Smooth muscle cell (in vitro differentiated cells): ENCODE data around the gene ATRNL1. TPM values are rescaled to one million over a fixed set of nuclear protein-coding genes. Genes with fewer than 3 reads are reported as not detected.

ENCODE experiments used
- DNase-seq: peaks from one replicate; lab custom pipeline; 2025; ENCODE audit not compliant: unreplicated experiment; lab: John Stamatoyannopoulos, UW
- H2AFZ ChIP-seq: fragments of 200-600 bp; sonication (generic); 2 replicates; pipeline ENCODE4 v1.6.0; 2016; ENCODE audit warnings: antibody characterized with exemption, low read depth, mild to moderate bottlenecking
- H3F3A ChIP-seq: fragments of 200-600 bp; sonication (generic); 2 replicates; pipeline ENCODE4 v1.6.0; 2017; ENCODE audit warnings: antibody characterized with exemption, low read depth
- H3K27ac ChIP-seq: fragments of 200-600 bp; sonication (generic); 2 replicates; pipeline ENCODE4 v1.5.1; 2016; ENCODE audit warnings: low read depth, mild to moderate bottlenecking
- H3K27me3 ChIP-seq: fragments of 200-600 bp; sonication (generic); 2 replicates; pipeline ENCODE4 v1.6.1; 2016; ENCODE audit warnings: low read depth, mild to moderate bottlenecking
- H3K36me3 ChIP-seq: fragments of 200-600 bp; sonication (generic); 2 replicates; pipeline ENCODE4 v1.5.1; 2016; ENCODE audit warnings: low read depth
- H3K4me1 ChIP-seq: fragments of 200-600 bp; sonication (generic); 2 replicates; pipeline ENCODE4 v1.5.1; 2016; ENCODE audit warnings: low read depth
- H3K4me2 ChIP-seq: fragments of 200-600 bp; sonication (generic); 2 replicates; pipeline ENCODE4 v1.6.0; 2016; ENCODE audit warnings: mild to moderate bottlenecking
- H3K4me3 ChIP-seq: fragments of 200-600 bp; sonication (generic); 2 replicates; pipeline ENCODE4 v1.5.1; 2016; ENCODE audit warnings: mild to moderate bottlenecking
- H3K79me2 ChIP-seq: fragments of 200-600 bp; sonication (generic); 2 replicates; pipeline ENCODE4 v1.6.0; 2016; ENCODE audit warnings: low read depth, mild to moderate bottlenecking
- H3K9ac ChIP-seq: fragments of 200-600 bp; sonication (generic); 2 replicates; pipeline ENCODE4 v1.6.0; 2016; ENCODE audit warnings: low read depth
- H3K9me3 ChIP-seq: fragments of 200-600 bp; sonication (generic); replicated peaks from 2 replicates; pipeline ENCODE4 v1.5.1; 2016; ENCODE audit warnings: low read depth
- H4K20me1 ChIP-seq: fragments of 200-600 bp; sonication (generic); 2 replicates; pipeline ENCODE4 v1.6.0; 2016; ENCODE audit warnings: low read depth
- whole genome bisulfite sequencing: methylation state at CpG from one replicate; pipeline ENCODE4 v1.1.7; 2016; ENCODE audit warnings: low lambda C conversion rate; 5-methylcytosine and 5-hydroxymethylcytosine counted together
- polyA plus RNA-seq: library from polyadenylated mRNA; unstranded; fragments of >200 nt; fragmentation: Nextera tagmentation; extraction: Ambion mirVana; gene quantifications from 2 replicates; pipeline ENCODE4 v1.2.1, GENCODE V29; 2016
- total RNA-seq: library from RNA; depleted of rRNA; stranded (reverse); fragments of >200 nt; gene quantifications from 2 replicates; pipeline ENCODE4 v1.2.3, GENCODE V29; 2014
- TF ChIP-seq, protein P1 (sequence below): fragments of 200-600 bp; sonication (generic); IDR thresholded peaks from 2 replicates; pipeline ENCODE4 v1.5.1; 2017; ENCODE audit warnings: borderline replicate concordance, mild to moderate bottlenecking, antibody characterized with exemption; ENCODE audit not compliant: insufficient read depth, poor library complexity, severe bottlenecking

ATRNL1 gene
- total and polyA plus RNA-seq, 2 experiments from 2014 or later: 2.7 to 14.9 TPM

DNA sequence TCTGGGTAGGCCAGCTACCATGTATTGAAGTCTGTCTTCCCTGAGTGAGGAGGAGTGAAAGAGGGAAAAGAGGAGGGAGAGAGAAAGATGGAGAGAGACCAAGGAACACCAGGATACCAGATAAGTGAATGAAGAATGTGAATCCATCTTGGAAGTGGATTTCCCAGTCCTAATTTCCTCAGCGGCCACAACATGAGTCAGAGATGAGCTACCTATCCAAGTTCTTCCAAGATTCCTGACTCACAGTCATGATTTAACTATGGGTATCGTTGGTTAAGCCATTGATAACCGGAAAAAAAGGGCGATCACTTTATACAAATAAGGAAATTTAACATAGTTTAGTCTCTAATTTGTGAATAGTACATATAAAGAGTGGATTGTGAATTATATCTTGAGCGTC lies 561.8 kb downstream of the ATRNL1 start:
- Histone ChIP-seq H3K9ac (no peak overlapping the region), H2AFZ (no peak overlapping the region), H3K4me3 (no peak overlapping the region), H3K9me3 (no peaks in the 10 kb centered on the region), H3K36me3 (no peaks in the 10 kb centered on the region), H4K20me1 (no peaks in the 10 kb centered on the region), H3K27me3 (no peaks in the 10 kb centered on the region), H3K4me2 (no peak overlapping the region), H3K79me2 (no peaks in the 10 kb centered on the region), H3K4me1 (no peaks in the 10 kb centered on the region), H3F3A (no peaks in the 10 kb centered on the region), H3K27ac (no peak overlapping the region)
- TF ChIP-seq, protein P1, sequence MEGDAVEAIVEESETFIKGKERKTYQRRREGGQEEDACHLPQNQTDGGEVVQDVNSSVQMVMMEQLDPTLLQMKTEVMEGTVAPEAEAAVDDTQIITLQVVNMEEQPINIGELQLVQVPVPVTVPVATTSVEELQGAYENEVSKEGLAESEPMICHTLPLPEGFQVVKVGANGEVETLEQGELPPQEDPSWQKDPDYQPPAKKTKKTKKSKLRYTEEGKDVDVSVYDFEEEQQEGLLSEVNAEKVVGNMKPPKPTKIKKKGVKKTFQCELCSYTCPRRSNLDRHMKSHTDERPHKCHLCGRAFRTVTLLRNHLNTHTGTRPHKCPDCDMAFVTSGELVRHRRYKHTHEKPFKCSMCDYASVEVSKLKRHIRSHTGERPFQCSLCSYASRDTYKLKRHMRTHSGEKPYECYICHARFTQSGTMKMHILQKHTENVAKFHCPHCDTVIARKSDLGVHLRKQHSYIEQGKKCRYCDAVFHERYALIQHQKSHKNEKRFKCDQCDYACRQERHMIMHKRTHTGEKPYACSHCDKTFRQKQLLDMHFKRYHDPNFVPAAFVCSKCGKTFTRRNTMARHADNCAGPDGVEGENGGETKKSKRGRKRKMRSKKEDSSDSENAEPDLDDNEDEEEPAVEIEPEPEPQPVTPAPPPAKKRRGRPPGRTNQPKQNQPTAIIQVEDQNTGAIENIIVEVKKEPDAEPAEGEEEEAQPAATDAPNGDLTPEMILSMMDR: no peak
- WGBS: 88% methylated on average over 5 of the region's 5 CpGs
- DNase-seq: no peak

DNA sequence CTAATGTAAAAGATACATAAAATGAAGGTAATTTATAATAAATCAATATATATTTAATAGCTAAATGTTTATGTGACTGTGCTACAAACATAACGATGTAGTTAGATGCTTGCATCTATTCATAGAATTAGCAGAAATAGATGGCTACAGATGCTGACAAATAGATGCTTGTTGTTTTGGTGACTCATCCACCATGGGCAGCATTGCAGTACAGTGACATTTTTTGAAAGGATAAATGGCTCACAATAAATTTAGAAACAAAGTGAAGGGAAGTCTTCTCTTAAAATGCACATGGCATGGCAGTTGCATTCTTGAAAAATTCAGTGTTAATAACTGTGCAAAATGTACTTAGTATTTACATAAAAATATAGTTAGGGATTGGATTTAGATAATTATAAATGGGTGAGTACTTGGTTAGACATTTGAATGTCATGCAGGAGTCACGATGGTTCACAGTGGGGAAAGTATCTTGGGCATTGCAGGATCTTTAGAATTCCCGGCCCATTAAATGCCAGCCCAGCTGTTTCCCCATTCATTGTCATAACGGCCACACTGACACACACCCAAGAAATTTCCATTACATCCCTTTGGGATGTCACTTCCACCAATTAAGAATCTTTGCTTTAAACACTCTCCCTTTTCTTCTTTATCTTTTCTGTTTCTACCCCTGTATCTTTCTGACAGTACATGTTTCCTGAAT lies 564.1 kb downstream of the ATRNL1 start:
- H3K9me3 ChIP-seq: no peaks in the 10 kb centered on the region
- no peaks in the 10 kb centered on the region for H3F3A ChIP-seq
- no peaks in the 10 kb centered on the region for H3K79me2 ChIP-seq
- no peaks in the 10 kb centered on the region for H3K36me3 ChIP-seq
- no peak for DNase-seq
- H4K20me1 ChIP-seq: no peaks in the 10 kb centered on the region
- H3K27me3 ChIP-seq: no peaks in the 10 kb centered on the region
- WGBS: 55% methylated on average over 4 of the region's 4 CpGs
- H3K9ac ChIP-seq: no peak overlapping the region
- no peak overlapping the region for H3K4me2 ChIP-seq
- H2AFZ ChIP-seq: no peak overlapping the region
- TF ChIP-seq, protein P1: no peak
- H3K4me1 ChIP-seq: no peaks in the 10 kb centered on the region
- no peak overlapping the region for H3K27ac ChIP-seq
- no peak overlapping the region for H3K4me3 ChIP-seq

DNA sequence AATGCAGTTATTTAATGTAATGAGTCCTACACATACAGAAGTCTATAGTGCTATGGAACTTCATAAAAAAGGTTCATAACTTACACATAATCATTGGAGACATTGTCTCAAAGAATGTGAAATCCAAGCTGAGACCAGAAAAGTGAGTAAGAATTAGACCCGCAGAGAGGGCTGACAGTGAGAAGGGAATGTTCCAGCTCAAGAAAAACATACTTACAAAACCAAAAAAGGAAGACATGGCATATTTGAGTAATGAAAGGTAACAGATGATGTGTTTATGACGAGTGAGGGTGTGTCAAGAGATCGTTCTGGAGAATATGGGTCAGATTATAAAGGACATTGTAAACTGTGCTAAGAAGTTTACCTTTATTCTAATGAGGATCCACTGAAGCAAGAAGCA lies 566.5 kb downstream of the ATRNL1 start:
- Histone ChIP-seq H3K36me3 (no peaks in the 10 kb centered on the region), H3K4me2 (no peak overlapping the region), H3F3A (no peaks in the 10 kb centered on the region), H2AFZ (no peak overlapping the region), H3K27ac (no peak overlapping the region), H3K79me2 (no peaks in the 10 kb centered on the region), H3K9me3 (no peaks in the 10 kb centered on the region), H3K27me3 (no peaks in the 10 kb centered on the region), H3K4me3 (no peak overlapping the region), H4K20me1 (no peaks in the 10 kb centered on the region), H3K9ac (no peak overlapping the region), H3K4me1 (no peaks in the 10 kb centered on the region)
- no peak for DNase-seq
- TF ChIP-seq, protein P1: no peak
- 87% methylated on average over 3 of the region's 3 CpGs for WGBS

DNA sequence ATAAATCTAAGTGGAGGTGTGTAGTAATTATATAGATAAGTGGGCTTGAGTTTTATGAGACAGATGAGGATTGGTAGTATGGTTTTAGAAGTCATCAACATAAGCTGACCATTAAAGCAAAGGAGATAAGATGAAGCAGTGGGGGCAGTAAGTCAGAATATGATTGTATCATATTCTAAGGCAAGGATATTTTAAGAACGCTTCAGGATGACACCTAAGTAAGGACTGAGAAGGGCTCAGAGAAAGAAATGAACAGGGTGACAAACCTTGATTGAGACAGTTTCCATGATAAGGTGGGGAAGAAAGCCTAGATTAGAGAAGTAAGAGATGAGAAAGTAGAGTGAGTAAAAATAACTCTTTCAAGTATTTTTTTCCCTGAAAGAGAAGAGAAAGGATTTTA lies 567.2 kb downstream of the ATRNL1 start:
- H3K9ac ChIP-seq: no peak overlapping the region
- no peaks in the 10 kb centered on the region for H4K20me1 ChIP-seq
- no peak for DNase-seq
- H3F3A ChIP-seq: no peaks in the 10 kb centered on the region
- H3K4me3 ChIP-seq: no peak overlapping the region
- no peaks in the 10 kb centered on the region for H3K4me1 ChIP-seq
- no peaks in the 10 kb centered on the region for H3K36me3 ChIP-seq
- no peaks in the 10 kb centered on the region for H3K79me2 ChIP-seq
- TF ChIP-seq, protein P1: no peak
- no peaks in the 10 kb centered on the region for H3K9me3 ChIP-seq
- no peak overlapping the region for H2AFZ ChIP-seq
- H3K4me2 ChIP-seq: no peak overlapping the region
- H3K27ac ChIP-seq: no peak overlapping the region
- WGBS: 79% methylated on average over 1 of the region's 1 CpG
- H3K27me3 ChIP-seq: no peaks in the 10 kb centered on the region
